Neural cell (in vitro differentiated cells): Measurements from ENCODE around the gene MDFIC.

Experiments
- CTCF ChIP-seq: fragments of 450-650 bp; IDR thresholded peaks from 2 replicates; pipeline ENCODE4 v1.5.1; 2014; ENCODE audit warnings: antibody characterized with exemption, mild to moderate bottlenecking, moderate library complexity; ENCODE audit not compliant: poor library complexity, severe bottlenecking
- EP300 ChIP-seq: fragments of 450-650 bp; conservative IDR thresholded peaks from 2 replicates; pipeline ENCODE4 v1.6.1; 2014; ENCODE audit warnings: antibody characterized with exemption, mild to moderate bottlenecking, moderate library complexity; ENCODE audit not compliant: poor library complexity, severe bottlenecking
- EZH2 ChIP-seq: fragments of 200-600, 300-800 bp; shearing (Covaris generic), sonication (generic); IDR thresholded peaks from 2 replicates; pipeline ENCODE4 v1.6.1; 2014; ENCODE audit warnings: antibody characterized with exemption, low read length, borderline replicate concordance, mild to moderate bottlenecking; ENCODE audit not compliant: insufficient read depth, poor library complexity, severe bottlenecking
- MXI1 ChIP-seq: fragments of 450-650 bp; conservative IDR thresholded peaks from 2 replicates; pipeline ENCODE4 v1.6.1; 2014; ENCODE audit warnings: antibody characterized with exemption, mild to moderate bottlenecking; ENCODE audit not compliant: poor library complexity, severe bottlenecking
- POLR2AphosphoS5 ChIP-seq: IDR thresholded peaks from 2 replicates; pipeline ENCODE4 v1.6.1; 2012
- RAD21 ChIP-seq: fragments of 450-650 bp; conservative IDR thresholded peaks from 2 replicates; pipeline ENCODE4 v1.6.1; 2014; ENCODE audit warnings: antibody characterized with exemption, mild to moderate bottlenecking, moderate library complexity
- REST ChIP-seq: IDR thresholded peaks from 2 replicates; pipeline ENCODE4 v1.6.1; 2012; ENCODE audit warnings: borderline replicate concordance
- TAF1 ChIP-seq: IDR thresholded peaks from 2 replicates; pipeline ENCODE4 v1.6.1; 2012; ENCODE audit warnings: low read depth

- TF ChIP-seq EZH2 = no peak
- TF ChIP-seq CTCF = no peak
- TF ChIP-seq MXI1 = no peak
- TF ChIP-seq RAD21 = no peak
- TF ChIP-seq REST = no peak
- TF ChIP-seq EP300 = no peak
- no peak for TF ChIP-seq POLR2AphosphoS5
- no peak for TF ChIP-seq TAF1
Observed at GRCh38 chr7:114959931-114960330, 38.0 kb downstream of the MDFIC start.
